ENCODE measurements around the gene MYL10. TPM values are rescaled to one million over a fixed set of nuclear protein-coding genes. Genes with fewer than 3 reads are reported as not detected.

The MYL10 gene
- total and polyA plus RNA-seq, 2 experiments from 2014 or later, result not detected

- no peaks in the 10 kb centered on the region for H3K9me3 ChIP-seq (ENCODE audit: low read depth)
- TF ChIP-seq EZH2 (IDR thresholded peaks at IDR 0.05; ENCODE audit: insufficient read depth, poor library complexity, severe bottlenecking) (no peak), EZH2phosphoT487 (IDR thresholded peaks at IDR 0.05; ENCODE audit: insufficient read depth, low read depth) (no peak)
- WGBS, 2 experiments (ENCODE audit: low coverage in 1 of 2, low lambda C conversion rate in 2 of 2, missing lambda C conversion rate in 2 of 2), result 76 to 82% methylated on average over 15 of the region's 15 CpGs
- no peaks in the 10 kb centered on the region for H3F3A ChIP-seq (ENCODE audit: insufficient read depth)
- H3K36me3 ChIP-seq (ENCODE audit: low read depth), result no peaks in the 10 kb centered on the region
- no peak overlapping the region for H3K9ac ChIP-seq
- H2AFZ ChIP-seq, result no peak overlapping the region
- H3K4me2 ChIP-seq (ENCODE audit: unreplicated experiment), result no peak overlapping the region
- DNase-seq, result no peak
- in situ Hi-C loops (cut with MboI), result loop anchor here (25.0 kb wide), 1 partner anchor 647 kb away; no protein-coding TSS in a partner anchor
- no peaks in the 10 kb centered on the region for H3K9me2 ChIP-seq (ENCODE audit: insufficient read depth)
- no peaks in the 10 kb centered on the region for H3K4me1 ChIP-seq (ENCODE audit: insufficient read depth)
- H3K27ac ChIP-seq, result no peak overlapping the region
- H3K79me2 ChIP-seq (ENCODE audit: insufficient read depth), result no peaks in the 10 kb centered on the region
- no peaks in the 10 kb centered on the region for H4K20me1 ChIP-seq (ENCODE audit: insufficient read depth)
- no peak overlapping the region for H3K4me3 ChIP-seq
- H3K27me3 ChIP-seq (replicated peaks; ENCODE audit: insufficient read depth), result peaks cover 4% of the 10 kb centered on the region; the same call in 1 of the 2 replicates
Measured at GRCh38 chr7:101589976-101590662, 39.0 kb downstream of the MYL10 start.

GRCh38 chr7:101589052-101589451, 40.0 kb downstream of the MYL10 start:
- no peaks in the 10 kb centered on the region for H3K9me3 ChIP-seq (ENCODE audit: low read depth)
- H2AFZ ChIP-seq, result no peak overlapping the region
- no peak overlapping the region for H3K9ac ChIP-seq
- TF ChIP-seq EZH2phosphoT487 (IDR thresholded peaks at IDR 0.05; ENCODE audit: insufficient read depth, low read depth), result no peak
- DNase-seq, result no peak
- no peaks in the 10 kb centered on the region for H3F3A ChIP-seq (ENCODE audit: insufficient read depth)
- H3K27ac ChIP-seq, result no peak overlapping the region
- H3K4me2 ChIP-seq (ENCODE audit: unreplicated experiment), result no peak overlapping the region
- no peak overlapping the region for H3K4me3 ChIP-seq
- no peaks in the 10 kb centered on the region for H3K4me1 ChIP-seq (ENCODE audit: insufficient read depth)
- H3K79me2 ChIP-seq (ENCODE audit: insufficient read depth), result no peaks in the 10 kb centered on the region
- H4K20me1 ChIP-seq (ENCODE audit: insufficient read depth), result no peaks in the 10 kb centered on the region
- in situ Hi-C loops (cut with MboI), result loop anchor here (25.0 kb wide), 1 partner anchor 648 kb away; no protein-coding TSS in a partner anchor
- no peaks in the 10 kb centered on the region for H3K9me2 ChIP-seq (ENCODE audit: insufficient read depth)
- H3K27me3 ChIP-seq (replicated peaks; ENCODE audit: insufficient read depth), result peaks cover 4% of the 10 kb centered on the region; the same call in 1 of the 2 replicates
- WGBS, 2 experiments (ENCODE audit: low coverage in 1 of 2, low lambda C conversion rate in 2 of 2, missing lambda C conversion rate in 2 of 2), result 25 to 27% methylated on average over 5 of the region's 5 CpGs
- no peaks in the 10 kb centered on the region for H3K36me3 ChIP-seq (ENCODE audit: low read depth)

- TF ChIP-seq EZH2phosphoT487 (IDR thresholded peaks at IDR 0.05; ENCODE audit: insufficient read depth, low read depth), result no peak
- no peak for TF ChIP-seq EZH2 (IDR thresholded peaks at IDR 0.05; ENCODE audit: insufficient read depth, poor library complexity, severe bottlenecking)
- Histone ChIP-seq H3K4me2 (ENCODE audit: unreplicated experiment) (no peak overlapping the region), H4K20me1 (ENCODE audit: insufficient read depth) (no peaks in the 10 kb centered on the region), H3K27me3 (replicated peaks; ENCODE audit: insufficient read depth) (peaks cover 4% of the 10 kb centered on the region; the same call in 1 of the 2 replicates), H3K79me2 (ENCODE audit: insufficient read depth) (no peaks in the 10 kb centered on the region), H3K9me3 (ENCODE audit: low read depth) (no peaks in the 10 kb centered on the region), H3K9ac (no peak overlapping the region), H2AFZ (no peak overlapping the region), H3K4me1 (ENCODE audit: insufficient read depth) (no peaks in the 10 kb centered on the region), H3F3A (ENCODE audit: insufficient read depth) (no peaks in the 10 kb centered on the region), H3K4me3 (no peak overlapping the region), H3K36me3 (ENCODE audit: low read depth) (no peaks in the 10 kb centered on the region), H3K9me2 (ENCODE audit: insufficient read depth) (no peaks in the 10 kb centered on the region), H3K27ac (no peak overlapping the region)
- 51 to 54% methylated on average over 9 of the region's 9 CpGs for WGBS, 2 experiments (ENCODE audit: low coverage in 1 of 2, low lambda C conversion rate in 2 of 2, missing lambda C conversion rate in 2 of 2)
- in situ Hi-C loops (cut with MboI), result loop anchor here (25.0 kb wide), 1 partner anchor 649 kb away; no protein-coding TSS in a partner anchor
- no peak for DNase-seq
Measured at GRCh38 chr7:101588131-101588935, 40.8 kb downstream of the MYL10 start.

- Histone ChIP-seq H3K79me2 (ENCODE audit: insufficient read depth) (no peaks in the 10 kb centered on the region), H3K9ac (no peak overlapping the region), H3F3A (ENCODE audit: insufficient read depth) (no peaks in the 10 kb centered on the region), H3K27ac (no peak overlapping the region), H3K4me1 (ENCODE audit: insufficient read depth) (no peaks in the 10 kb centered on the region), H2AFZ (no peak overlapping the region), H3K4me2 (ENCODE audit: unreplicated experiment) (no peak overlapping the region), H4K20me1 (ENCODE audit: insufficient read depth) (no peaks in the 10 kb centered on the region), H3K27me3 (replicated peaks; ENCODE audit: insufficient read depth) (peaks cover 4% of the 10 kb centered on the region; the same call in 1 of the 2 replicates), H3K36me3 (ENCODE audit: low read depth) (no peaks in the 10 kb centered on the region), H3K4me3 (no peak overlapping the region), H3K9me3 (ENCODE audit: low read depth) (no peaks in the 10 kb centered on the region), H3K9me2 (ENCODE audit: insufficient read depth) (no peaks in the 10 kb centered on the region)
- in situ Hi-C loops (cut with MboI), result loop anchor here (25.0 kb wide), 1 partner anchor 650 kb away; no protein-coding TSS in a partner anchor
- WGBS, 2 experiments (ENCODE audit: low coverage in 1 of 2, low lambda C conversion rate in 2 of 2, missing lambda C conversion rate in 2 of 2), result 64 to 74% methylated on average over 12 of the region's 12 CpGs
- no peak for DNase-seq
- no peak for TF ChIP-seq EZH2phosphoT487 (IDR thresholded peaks at IDR 0.05; ENCODE audit: insufficient read depth, low read depth)
- TF ChIP-seq EZH2 (IDR thresholded peaks at IDR 0.05; ENCODE audit: insufficient read depth, poor library complexity, severe bottlenecking), result no peak
Measured at GRCh38 chr7:101586906-101587677, 42.0 kb downstream of the MYL10 start.

All from GM23248 (cell line).